Prostate gland (tissue), 2 donors: ENCODE measurements around the gene BPIFB1.

ENCODE experiments used
- POLR2A ChIP-seq: fragments of 450-650 bp; IDR thresholded peaks from one replicate; pipeline ENCODE4 v1.6.1; 2016; ENCODE audit warnings: antibody characterized with exemption, mild to moderate bottlenecking
- TF ChIP-seq, protein P1 (sequence below), 4 experiments: fragments of 200-600 bp in 2 of 4; fragments of 450-650 bp in 2 of 4; sonication (generic) in 2 of 4; IDR thresholded peaks; 1 replicate in 3 of 4; 2 replicates in 1 of 4; pipeline ENCODE4 v1.5.1; 2016 to 2019; ENCODE audit warnings: antibody characterized with exemption in 4 of 4, mild to moderate bottlenecking in 2 of 4, moderate library complexity in 2 of 4

DNA sequence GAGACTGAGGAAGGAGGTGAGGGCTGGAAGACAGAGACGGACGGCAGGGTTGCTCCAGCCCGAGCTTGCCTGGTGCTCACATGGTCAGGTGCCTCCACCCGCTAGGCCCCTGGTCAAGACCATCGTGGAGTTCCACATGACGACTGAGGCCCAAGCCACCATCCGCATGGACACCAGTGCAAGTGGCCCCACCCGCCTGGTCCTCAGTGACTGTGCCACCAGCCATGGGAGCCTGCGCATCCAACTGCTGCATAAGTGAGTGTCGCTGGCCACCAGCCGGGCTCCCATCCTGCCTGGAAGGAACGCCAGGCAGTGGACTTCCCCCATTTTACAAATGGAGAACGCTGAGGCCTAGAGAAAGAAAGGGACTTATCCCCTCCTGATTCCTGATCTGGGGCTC lies 7.8 kb downstream of the BPIFB1 start:
- TF ChIP-seq, protein P1, sequence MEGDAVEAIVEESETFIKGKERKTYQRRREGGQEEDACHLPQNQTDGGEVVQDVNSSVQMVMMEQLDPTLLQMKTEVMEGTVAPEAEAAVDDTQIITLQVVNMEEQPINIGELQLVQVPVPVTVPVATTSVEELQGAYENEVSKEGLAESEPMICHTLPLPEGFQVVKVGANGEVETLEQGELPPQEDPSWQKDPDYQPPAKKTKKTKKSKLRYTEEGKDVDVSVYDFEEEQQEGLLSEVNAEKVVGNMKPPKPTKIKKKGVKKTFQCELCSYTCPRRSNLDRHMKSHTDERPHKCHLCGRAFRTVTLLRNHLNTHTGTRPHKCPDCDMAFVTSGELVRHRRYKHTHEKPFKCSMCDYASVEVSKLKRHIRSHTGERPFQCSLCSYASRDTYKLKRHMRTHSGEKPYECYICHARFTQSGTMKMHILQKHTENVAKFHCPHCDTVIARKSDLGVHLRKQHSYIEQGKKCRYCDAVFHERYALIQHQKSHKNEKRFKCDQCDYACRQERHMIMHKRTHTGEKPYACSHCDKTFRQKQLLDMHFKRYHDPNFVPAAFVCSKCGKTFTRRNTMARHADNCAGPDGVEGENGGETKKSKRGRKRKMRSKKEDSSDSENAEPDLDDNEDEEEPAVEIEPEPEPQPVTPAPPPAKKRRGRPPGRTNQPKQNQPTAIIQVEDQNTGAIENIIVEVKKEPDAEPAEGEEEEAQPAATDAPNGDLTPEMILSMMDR (IDR thresholded peaks at IDR 0.05) = no peak
- TF ChIP-seq POLR2A = no peak
